SK-N-SH (cell line): ENCODE measurements around the gene DEPDC1B. TPM values are rescaled to one million over a fixed set of nuclear protein-coding genes. Genes with fewer than 3 reads are reported as not detected.

ENCODE experiments used
- CTCF ChIA-PET: fragments of 300-600, 350-600 bp; formaldehyde crosslinking; extraction: SDS; loops from one replicate; lab custom pipeline; 2021; lab: Yijun Ruan, JAX
- POLR2A ChIA-PET: fragments of 350-600 bp; sonication (Branson Sonifier 250); formaldehyde crosslinking; extraction: SDS; loops from one replicate; lab custom pipeline; 2020; ENCODE audit warnings: antibody characterized with exemption, inconsistent platforms; lab: Yijun Ruan, JAX
- DNase-seq: peaks from one replicate; pipeline ENCODE4 v3.0.0; 2012
- H2AFZ ChIP-seq: fragments of 200-600 bp; sonication (generic); 2 replicates; pipeline ENCODE4 v1.8.1; 2016; ENCODE audit warnings: antibody characterized with exemption, mild to moderate bottlenecking, low read depth
- H3F3A ChIP-seq: fragments of 200-600 bp; sonication (generic); replicated peaks from 2 replicates; pipeline ENCODE3; 2016; ENCODE audit warnings: antibody characterized with exemption, mild to moderate bottlenecking; ENCODE audit not compliant: insufficient read depth
- H3K27ac ChIP-seq, 2 experiments: fragments of 200-500 bp in 1 of 2; fragments of 200-600 bp in 1 of 2; sonication (Bioruptor generic) in 1 of 2; sonication (generic), shearing (Covaris generic) in 1 of 2; 2 replicates each; pipeline versions ENCODE4 v1.5.1 to v1.6.1; 2014 to 2016; ENCODE audit warnings: low read depth in 2 of 2, inconsistent platforms in 1 of 2, low read length in 1 of 2, mild to moderate bottlenecking in 1 of 2, mixed read lengths in 1 of 2
- H3K27me3 ChIP-seq: fragments of 200-600 bp; sonication (generic), shearing (Covaris generic); 2 replicates; pipeline ENCODE4 v1.6.1; 2016; ENCODE audit warnings: mixed run types; ENCODE audit not compliant: insufficient read depth
- H3K36me3 ChIP-seq, 2 experiments: fragments of 200-500 bp in 1 of 2; fragments of 200-600 bp in 1 of 2; sonication (Bioruptor generic) in 1 of 2; sonication (generic) in 1 of 2; replicated peaks in 1 of 2; 2 replicates each; pipeline versions ENCODE3 to v1.5.1; 2014 to 2016; ENCODE audit warnings: low read length in 1 of 2, mild to moderate bottlenecking in 1 of 2; ENCODE audit not compliant: insufficient read depth in 2 of 2, control insufficient read depth in 1 of 2
- H3K4me1 ChIP-seq, 2 experiments: fragments of 200-500 bp in 1 of 2; fragments of 200-600 bp in 1 of 2; sonication (Bioruptor generic) in 1 of 2; sonication (generic), shearing (Covaris generic) in 1 of 2; 2 replicates each; pipeline versions ENCODE4 v1.5.1 to v1.6.1; 2014 to 2016; ENCODE audit warnings: low read depth in 1 of 2, low read length in 1 of 2, mixed run types in 1 of 2; ENCODE audit not compliant: insufficient read depth in 2 of 2, control insufficient read depth in 1 of 2
- H3K4me2 ChIP-seq: fragments of 200-600 bp; sonication (generic), shearing (Covaris generic); 2 replicates; pipeline ENCODE4 v1.6.1; 2017; ENCODE audit warnings: mixed run types
- H3K4me3 ChIP-seq, 2 experiments: fragments of 200-500 bp in 1 of 2; fragments of 200-600 bp in 1 of 2; sonication (Bioruptor generic) in 1 of 2; sonication (generic), shearing (Covaris generic) in 1 of 2; 2 replicates each; pipeline versions ENCODE4 v1.5.1 to v1.8.1; 2014 to 2016; ENCODE audit warnings: low read depth in 2 of 2, inconsistent platforms in 1 of 2, low read length in 1 of 2, mild to moderate bottlenecking in 1 of 2, mixed read lengths in 1 of 2, moderate library complexity in 1 of 2
- H3K79me2 ChIP-seq: fragments of 200-600 bp; sonication (generic); 2 replicates; pipeline ENCODE4 v1.8.1; 2017; ENCODE audit warnings: mild to moderate bottlenecking; ENCODE audit not compliant: insufficient read depth
- H3K9ac ChIP-seq: fragments of 200-600 bp; sonication (generic); 2 replicates; pipeline ENCODE4 v1.6.1; 2017; ENCODE audit warnings: mixed run types
- H3K9me2 ChIP-seq: fragments of 200-600 bp; sonication (generic); 2 replicates; pipeline ENCODE4 v1.6.1; 2017; ENCODE audit warnings: mixed run types
- H3K9me3 ChIP-seq: fragments of 200-600 bp; sonication (generic); 2 replicates; pipeline ENCODE4 v1.6.1; 2017; ENCODE audit warnings: mixed run types, mild to moderate bottlenecking, moderate library complexity
- H4K20me1 ChIP-seq: fragments of 200-600 bp; sonication (generic); 2 replicates; pipeline ENCODE4 v1.6.1; 2017; ENCODE audit warnings: mild to moderate bottlenecking, mixed run types; ENCODE audit not compliant: insufficient read depth
- CHD2 ChIP-seq: fragments of 150-350 bp; IDR thresholded peaks from 2 replicates; pipeline ENCODE4 v1.6.1; 2018; ENCODE audit warnings: low read length; ENCODE audit not compliant: partially characterized antibody
- CTCF ChIP-seq: fragments of 200-600 bp; sonication (generic); IDR thresholded peaks from 2 replicates; pipeline ENCODE4 v1.6.1; 2017; ENCODE audit warnings: antibody characterized with exemption, mild to moderate bottlenecking, moderate library complexity
- ELF1 ChIP-seq: IDR thresholded peaks from 2 replicates; pipeline ENCODE4 v1.4.0; 2012
- EP300 ChIP-seq, 2 experiments: IDR thresholded peaks; 2 replicates each; pipeline versions ENCODE4 v1.4.0 to v1.6.1; 2012; ENCODE audit warnings: borderline replicate concordance in 1 of 2, low read depth in 1 of 2, low read length in 1 of 2
- EZH2phosphoT487 ChIP-seq: fragments of 200-600 bp; sonication (generic); IDR thresholded peaks from 2 replicates; pipeline ENCODE4 v1.6.1; 2017; ENCODE audit warnings: low read depth, mixed run types, mild to moderate bottlenecking, antibody characterized with exemption, moderate library complexity, borderline replicate concordance
- FOSL2 ChIP-seq: IDR thresholded peaks from 2 replicates; pipeline ENCODE4 v1.4.0; 2012; ENCODE audit warnings: low read depth, mild to moderate bottlenecking, moderate library complexity, borderline replicate concordance
- GATA2 ChIP-seq: sonication (generic); formaldehyde crosslinking; IDR thresholded peaks from 2 replicates; pipeline ENCODE4 v1.5.0; 2020; ENCODE audit warnings: mild to moderate bottlenecking, missing genetic modification reagents
- IRF3 ChIP-seq: fragments of 150-350 bp; IDR thresholded peaks from 2 replicates; pipeline ENCODE4 v1.6.1; 2016; ENCODE audit warnings: mild to moderate bottlenecking, low read depth, low read length
- NRF1 ChIP-seq: IDR thresholded peaks from 2 replicates; pipeline ENCODE4 v1.6.1; 2012; ENCODE audit warnings: low read depth, mild to moderate bottlenecking, low read length
- PBX3 ChIP-seq: IDR thresholded peaks from 2 replicates; pipeline ENCODE4; 2012
- RAD21 ChIP-seq: IDR thresholded peaks from 2 replicates; pipeline ENCODE4 v1.6.1; 2012; ENCODE audit warnings: mild to moderate bottlenecking, low read length
- RCOR1 ChIP-seq: fragments of 150-350 bp; IDR thresholded peaks from 2 replicates; pipeline ENCODE4 v1.6.1; 2017; ENCODE audit warnings: antibody characterized with exemption, low read length
- RXRA ChIP-seq: IDR thresholded peaks from 2 replicates; pipeline ENCODE4 v1.4.0; 2012; ENCODE audit warnings: low read depth, mild to moderate bottlenecking, borderline replicate concordance
- TAF1 ChIP-seq: IDR thresholded peaks from 2 replicates; pipeline ENCODE4 v1.6.1; 2012; ENCODE audit warnings: low read depth, mild to moderate bottlenecking, low read length, moderate library complexity, borderline replicate concordance
- TCF12 ChIP-seq: IDR thresholded peaks from 2 replicates; pipeline ENCODE4 v1.4.0; 2012
- TEAD4 ChIP-seq: IDR thresholded peaks from 2 replicates; pipeline ENCODE4 v1.4.0; 2012; ENCODE audit warnings: mild to moderate bottlenecking, borderline replicate concordance; ENCODE audit not compliant: insufficient read depth
- USF1 ChIP-seq: IDR thresholded peaks from 2 replicates; pipeline ENCODE4 v1.4.0; 2012; ENCODE audit warnings: low read depth, borderline replicate concordance
- WGBS: methylation state at CpG from one replicate; pipeline ENCODE4 v1.1.6; 2017; ENCODE audit warnings: low lambda C conversion rate; 5-methylcytosine and 5-hydroxymethylcytosine counted together
- polyA plus RNA-seq, 3 experiments: library from polyadenylated mRNA; depleted of rRNA; stranded (reverse); fragments of >200 nt; gene quantifications; 2 replicates each; pipeline ENCODE4 v1.2.3, GENCODE V29; 2012
- TF ChIP-seq, protein P1 (sequence below): fragments of 150-350 bp; IDR thresholded peaks from 2 replicates; pipeline ENCODE4 v1.6.1; 2017; ENCODE audit warnings: antibody characterized with exemption, low read length, low read depth, borderline replicate concordance
- TF ChIP-seq, protein P2 (sequence below): IDR thresholded peaks from 2 replicates; pipeline ENCODE4 v1.6.1; 2012; ENCODE audit warnings: mild to moderate bottlenecking, low read depth, low read length, moderate library complexity

Gene DEPDC1B
- polyA plus RNA-seq, 1 of the 3 experiments (the other 2 are of a cell fraction): 4.7 TPM

- H3K4me3 ChIP-seq: no peak overlapping the region
- POLR2A ChIA-PET: no interaction called here
- H3K4me1 ChIP-seq: no peaks in the 10 kb centered on the region
- H3K27me3 ChIP-seq: no peaks in the 10 kb centered on the region
- WGBS: 90% methylated on average over 4 of the region's 4 CpGs
- TF ChIP-seq TEAD4 (no peak), GATA2 (CRISPR knock-in tag) (no peak), PBX3 (no peak), EP300 (IDR thresholded peaks at IDR 0.05; ENCODE audit: borderline replicate concordance in 1 of 2, low read depth in 1 of 2, low read length in 1 of 2) (no peak), EZH2phosphoT487 (no peak), TAF1 (no peak), RCOR1 (no peak), IRF3 (no peak), FOSL2 (no peak), CTCF (no peak), ELF1 (no peak), RXRA (no peak), CHD2 (no peak), NRF1 (no peak), RAD21 (no peak), TCF12 (no peak), USF1 (no peak)
- TF ChIP-seq, protein P1, sequence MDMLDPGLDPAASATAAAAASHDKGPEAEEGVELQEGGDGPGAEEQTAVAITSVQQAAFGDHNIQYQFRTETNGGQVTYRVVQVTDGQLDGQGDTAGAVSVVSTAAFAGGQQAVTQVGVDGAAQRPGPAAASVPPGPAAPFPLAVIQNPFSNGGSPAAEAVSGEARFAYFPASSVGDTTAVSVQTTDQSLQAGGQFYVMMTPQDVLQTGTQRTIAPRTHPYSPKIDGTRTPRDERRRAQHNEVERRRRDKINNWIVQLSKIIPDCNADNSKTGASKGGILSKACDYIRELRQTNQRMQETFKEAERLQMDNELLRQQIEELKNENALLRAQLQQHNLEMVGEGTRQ: no peak
- TF ChIP-seq, protein P2, sequence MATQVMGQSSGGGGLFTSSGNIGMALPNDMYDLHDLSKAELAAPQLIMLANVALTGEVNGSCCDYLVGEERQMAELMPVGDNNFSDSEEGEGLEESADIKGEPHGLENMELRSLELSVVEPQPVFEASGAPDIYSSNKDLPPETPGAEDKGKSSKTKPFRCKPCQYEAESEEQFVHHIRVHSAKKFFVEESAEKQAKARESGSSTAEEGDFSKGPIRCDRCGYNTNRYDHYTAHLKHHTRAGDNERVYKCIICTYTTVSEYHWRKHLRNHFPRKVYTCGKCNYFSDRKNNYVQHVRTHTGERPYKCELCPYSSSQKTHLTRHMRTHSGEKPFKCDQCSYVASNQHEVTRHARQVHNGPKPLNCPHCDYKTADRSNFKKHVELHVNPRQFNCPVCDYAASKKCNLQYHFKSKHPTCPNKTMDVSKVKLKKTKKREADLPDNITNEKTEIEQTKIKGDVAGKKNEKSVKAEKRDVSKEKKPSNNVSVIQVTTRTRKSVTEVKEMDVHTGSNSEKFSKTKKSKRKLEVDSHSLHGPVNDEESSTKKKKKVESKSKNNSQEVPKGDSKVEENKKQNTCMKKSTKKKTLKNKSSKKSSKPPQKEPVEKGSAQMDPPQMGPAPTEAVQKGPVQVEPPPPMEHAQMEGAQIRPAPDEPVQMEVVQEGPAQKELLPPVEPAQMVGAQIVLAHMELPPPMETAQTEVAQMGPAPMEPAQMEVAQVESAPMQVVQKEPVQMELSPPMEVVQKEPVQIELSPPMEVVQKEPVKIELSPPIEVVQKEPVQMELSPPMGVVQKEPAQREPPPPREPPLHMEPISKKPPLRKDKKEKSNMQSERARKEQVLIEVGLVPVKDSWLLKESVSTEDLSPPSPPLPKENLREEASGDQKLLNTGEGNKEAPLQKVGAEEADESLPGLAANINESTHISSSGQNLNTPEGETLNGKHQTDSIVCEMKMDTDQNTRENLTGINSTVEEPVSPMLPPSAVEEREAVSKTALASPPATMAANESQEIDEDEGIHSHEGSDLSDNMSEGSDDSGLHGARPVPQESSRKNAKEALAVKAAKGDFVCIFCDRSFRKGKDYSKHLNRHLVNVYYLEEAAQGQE: no peak
- CTCF ChIA-PET: interaction anchor here (0.8 kb wide), 1 partner anchor 55 kb away, joined by 3 read pairs; no protein-coding TSS in a partner anchor
- H3K27ac ChIP-seq: no peak overlapping the region
- no peak overlapping the region for H3K4me2 ChIP-seq
- no peaks in the 10 kb centered on the region for H4K20me1 ChIP-seq
- H3K36me3 ChIP-seq: no peaks in the 10 kb centered on the region
- no peak overlapping the region for H2AFZ ChIP-seq
- no peak for DNase-seq
- H3K9ac ChIP-seq: no peak overlapping the region
- H3K9me3 ChIP-seq: no peaks in the 10 kb centered on the region
- no peaks in the 10 kb centered on the region for H3F3A ChIP-seq
- no peaks in the 10 kb centered on the region for H3K79me2 ChIP-seq
- H3K9me2 ChIP-seq: no peaks in the 10 kb centered on the region
Observed at GRCh38 chr5:60594715-60595477, 105.1 kb downstream of the DEPDC1B start.
